ENCODE measurements around the gene PEX11A.

The PEX11A gene

GRCh38 chr15:89652131-89652530 lies 38.4 kb downstream of the PEX11A start:
- H3K4me3 ChIP-seq (ENCODE audit: low read depth, low read length), result no peak overlapping the region
- DNase-seq (ENCODE audit: low read depth), result no peak
- TF ChIP-seq, protein P1, sequence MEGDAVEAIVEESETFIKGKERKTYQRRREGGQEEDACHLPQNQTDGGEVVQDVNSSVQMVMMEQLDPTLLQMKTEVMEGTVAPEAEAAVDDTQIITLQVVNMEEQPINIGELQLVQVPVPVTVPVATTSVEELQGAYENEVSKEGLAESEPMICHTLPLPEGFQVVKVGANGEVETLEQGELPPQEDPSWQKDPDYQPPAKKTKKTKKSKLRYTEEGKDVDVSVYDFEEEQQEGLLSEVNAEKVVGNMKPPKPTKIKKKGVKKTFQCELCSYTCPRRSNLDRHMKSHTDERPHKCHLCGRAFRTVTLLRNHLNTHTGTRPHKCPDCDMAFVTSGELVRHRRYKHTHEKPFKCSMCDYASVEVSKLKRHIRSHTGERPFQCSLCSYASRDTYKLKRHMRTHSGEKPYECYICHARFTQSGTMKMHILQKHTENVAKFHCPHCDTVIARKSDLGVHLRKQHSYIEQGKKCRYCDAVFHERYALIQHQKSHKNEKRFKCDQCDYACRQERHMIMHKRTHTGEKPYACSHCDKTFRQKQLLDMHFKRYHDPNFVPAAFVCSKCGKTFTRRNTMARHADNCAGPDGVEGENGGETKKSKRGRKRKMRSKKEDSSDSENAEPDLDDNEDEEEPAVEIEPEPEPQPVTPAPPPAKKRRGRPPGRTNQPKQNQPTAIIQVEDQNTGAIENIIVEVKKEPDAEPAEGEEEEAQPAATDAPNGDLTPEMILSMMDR (conservative IDR thresholded peaks at IDR 0.05; ENCODE audit: low read depth, low read length), result no peak

GRCh38 chr15:89649716-89650115 lies 40.8 kb downstream of the PEX11A start:
- TF ChIP-seq, protein P1 (conservative IDR thresholded peaks at IDR 0.05; ENCODE audit: low read depth, low read length), result no peak
- no peak overlapping the region for H3K4me3 ChIP-seq (ENCODE audit: low read depth, low read length)
- DNase-seq (ENCODE audit: low read depth), result no peak

DNA sequence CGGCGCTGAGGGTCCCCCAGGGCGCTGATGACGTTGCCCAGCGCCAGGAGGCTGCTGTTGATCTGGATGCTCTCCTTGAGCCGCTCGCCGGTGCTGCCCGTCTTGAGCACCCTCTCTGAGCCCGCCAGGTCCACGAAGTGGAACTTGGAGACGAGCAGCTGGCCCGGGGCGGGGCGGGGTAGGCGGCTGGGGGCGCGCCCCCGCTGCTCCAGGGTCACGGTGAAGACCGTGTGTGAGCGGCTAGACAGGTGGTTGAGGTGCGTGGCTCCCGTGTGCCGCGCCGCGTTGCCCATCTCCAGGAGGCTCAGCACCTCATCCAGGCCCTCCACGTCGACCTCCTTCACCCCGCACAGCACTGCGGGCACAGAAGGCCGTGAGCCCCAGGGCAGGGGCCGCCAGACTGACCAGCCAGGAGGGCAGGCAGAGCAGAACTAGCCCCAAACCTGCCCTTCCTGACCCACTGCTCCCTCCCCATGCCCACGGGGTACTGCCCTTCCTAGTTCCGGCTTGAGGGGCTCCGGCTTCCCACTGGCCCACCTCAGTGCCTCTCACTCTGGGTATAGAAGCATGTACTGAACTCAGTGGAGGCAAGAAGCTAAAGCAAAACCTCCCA lies 41.4 kb downstream of the PEX11A start:
- H3K4me3 ChIP-seq (ENCODE audit: low read depth, low read length), result no peak overlapping the region
- DNase-seq (ENCODE audit: low read depth), result no peak
- TF ChIP-seq, protein P1 (conservative IDR thresholded peaks at IDR 0.05; ENCODE audit: low read depth, low read length), result no peak

DNA sequence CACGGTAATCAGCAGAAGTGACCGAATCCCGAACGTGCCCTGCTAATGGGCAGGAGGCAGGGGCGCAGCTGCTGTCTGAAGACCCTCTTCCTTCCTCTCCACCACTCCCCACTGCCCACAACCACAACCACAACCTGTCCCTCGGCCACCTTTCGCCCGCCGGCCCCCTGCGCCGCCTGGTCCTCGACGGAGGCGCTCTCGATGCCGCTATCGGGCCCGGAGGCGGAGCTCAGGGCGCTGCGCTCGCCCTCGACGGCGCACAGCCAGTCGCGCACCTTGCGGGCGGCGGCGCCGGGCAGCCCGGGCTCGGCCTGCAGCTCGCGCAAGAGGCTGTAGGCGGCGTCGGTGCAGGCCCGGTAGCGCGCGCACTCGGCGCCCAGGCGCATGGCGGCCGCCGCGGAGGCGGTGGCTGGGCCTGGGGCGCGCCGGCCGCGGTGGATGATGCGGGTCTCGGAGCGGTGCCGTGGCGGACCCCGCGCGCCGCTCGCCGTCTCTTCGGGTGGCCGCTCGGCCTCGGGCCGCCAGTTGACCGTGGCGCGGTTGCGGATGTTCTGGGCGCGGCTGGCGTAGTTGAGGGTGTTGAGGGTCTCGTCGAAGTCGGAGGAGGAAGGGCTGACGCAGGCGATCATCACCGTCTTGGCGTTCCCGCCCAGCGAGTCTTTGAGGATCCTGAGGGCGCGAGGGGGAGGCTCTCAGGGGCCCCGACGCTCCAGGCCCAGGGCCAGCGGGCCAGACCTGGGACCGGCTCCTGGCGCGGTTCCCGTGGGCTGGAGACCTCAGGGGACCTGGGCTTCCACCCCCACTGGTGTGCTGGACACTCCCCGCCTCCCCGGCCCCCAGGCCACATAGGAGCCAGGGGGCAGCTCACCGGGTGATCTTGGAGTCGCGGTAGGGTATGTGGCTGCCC lies 42.2 kb downstream of the PEX11A start:
- H3K4me3 ChIP-seq (ENCODE audit: low read depth, low read length), result no peak overlapping the region
- TF ChIP-seq, protein P1 (conservative IDR thresholded peaks at IDR 0.05; ENCODE audit: low read depth, low read length), result no peak
- no peak for DNase-seq (ENCODE audit: low read depth)

DNA sequence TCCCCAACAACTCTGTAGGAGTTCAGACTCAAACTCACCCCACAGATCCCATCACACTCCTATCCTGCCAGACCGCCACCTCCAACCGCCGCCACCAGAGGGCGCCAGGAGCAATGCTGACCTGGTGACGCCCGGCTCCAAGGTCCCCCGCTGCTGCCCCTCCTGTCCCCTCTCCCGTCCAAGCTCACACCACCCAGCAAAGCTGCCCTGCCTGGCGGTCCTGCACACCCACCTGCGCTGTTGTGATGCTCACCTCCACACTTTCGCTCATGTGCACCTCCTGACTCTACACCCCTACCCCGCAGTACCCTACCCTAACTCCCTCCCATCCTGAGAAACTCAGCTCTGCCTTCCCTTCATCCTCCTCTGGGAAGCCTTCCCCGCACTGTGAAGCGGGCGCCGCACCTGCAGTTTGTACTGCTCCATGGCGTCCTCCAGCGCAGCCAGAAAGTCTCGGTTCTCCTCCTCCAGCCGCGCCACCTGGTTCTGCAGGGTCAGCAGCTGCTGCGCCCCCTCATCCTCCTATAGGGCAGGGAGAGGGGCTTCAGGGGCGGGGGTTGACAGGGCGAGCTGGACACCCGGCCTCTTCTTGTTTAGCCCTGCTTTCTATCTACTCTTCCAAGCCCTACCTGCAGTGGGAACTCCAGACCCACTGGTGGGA lies 43.2 kb downstream of the PEX11A start:
- TF ChIP-seq, protein P1 (conservative IDR thresholded peaks at IDR 0.05; ENCODE audit: low read depth, low read length), result peak; percentile 91
- H3K4me3 ChIP-seq (ENCODE audit: low read depth, low read length), result no peak overlapping the region
- peak; percentile 66 for DNase-seq (ENCODE audit: low read depth)

DNA sequence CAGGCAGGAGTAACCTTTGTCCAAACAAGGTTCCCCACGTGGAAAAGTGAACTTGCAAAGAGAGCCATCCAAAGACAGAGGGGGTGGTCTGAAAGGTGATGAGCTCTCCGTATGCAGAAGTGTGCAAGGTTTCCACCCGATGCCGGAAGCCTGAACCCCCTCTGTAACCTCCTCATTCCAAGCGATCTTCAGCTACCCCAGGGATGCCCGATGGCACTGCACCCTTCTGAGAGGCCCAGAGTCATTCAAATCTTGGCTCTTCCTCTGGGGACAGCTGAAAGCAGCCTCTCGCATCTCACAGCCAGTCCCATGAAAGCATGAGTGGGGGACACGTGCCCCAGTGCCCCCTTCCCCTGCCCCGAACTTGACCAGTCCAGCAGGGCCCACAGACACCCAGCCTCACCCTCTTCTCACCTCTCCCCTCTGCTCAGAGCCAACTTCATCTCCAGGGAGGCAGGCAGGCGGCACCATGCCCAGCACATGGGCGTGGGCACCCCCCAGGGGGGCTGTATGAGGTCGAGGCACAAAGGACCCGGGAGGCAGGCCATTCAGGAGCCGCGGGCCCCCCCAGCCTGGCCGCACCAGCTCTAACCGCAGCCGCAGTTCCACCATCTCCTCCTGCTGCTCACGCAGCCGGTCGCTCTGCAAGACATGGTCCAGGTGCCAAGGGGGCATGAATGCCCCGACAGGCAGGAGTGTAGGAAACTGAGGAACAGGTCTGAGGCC lies 44.0 kb downstream of the PEX11A start:
- DNase-seq (ENCODE audit: low read depth), result no peak
- H3K4me3 ChIP-seq (ENCODE audit: low read depth, low read length), result no peak overlapping the region
- TF ChIP-seq, protein P1 (conservative IDR thresholded peaks at IDR 0.05; ENCODE audit: low read depth, low read length), result no peak
